OCI-LY7 (cell line): Measurements from ENCODE around the gene ESD. TPM values are rescaled to one million over a fixed set of nuclear protein-coding genes. Genes with fewer than 3 reads are reported as not detected.
A peak's percentile ranks its signal among the peaks of the same experiment; 100 is the strongest.

ENCODE experiments used
- BruUV-seq: library from RNA; stranded (reverse); fragments of 400-500 nt; replicated peaks from 2 replicates; lab custom pipeline; 2021; lab: Mats Ljungman, UMichigan
- CTCF ChIA-PET: fragments of 300-600 bp; sonication (Branson Sonifier 250); formaldehyde crosslinking; loops from one replicate; lab custom pipeline; 2022; ENCODE audit warnings: antibody characterized with exemption; ENCODE audit not compliant: unreplicated experiment; lab: Charles Lee
- POLR2A ChIA-PET: fragments of 300-600 bp; sonication (Branson Sonifier 250); formaldehyde crosslinking; loops from one replicate; lab custom pipeline; 2022; ENCODE audit warnings: antibody characterized with exemption; lab: Charles Lee
- DNase-seq: peaks from one replicate; pipeline ENCODE4 v3.0.0-alpha.2; 2015; ENCODE audit warnings: low spot score
- H2AFZ ChIP-seq: fragments of 200-600 bp; sonication (generic), shearing (Covaris generic); 2 replicates; pipeline ENCODE4 v1.6.1; 2014; ENCODE audit warnings: mild to moderate bottlenecking, antibody characterized with exemption, low read length, moderate library complexity
- H3K27ac ChIP-seq: fragments of 200-600 bp; sonication (generic); 2 replicates; pipeline ENCODE4 v1.5.1; 2014; ENCODE audit warnings: mixed run types, low read depth, mild to moderate bottlenecking, moderate library complexity, low read length, inconsistent platforms; ENCODE audit not compliant: poor library complexity, severe bottlenecking
- H3K36me3 ChIP-seq: fragments of 200-600 bp; sonication (generic); 2 replicates; pipeline ENCODE4 v1.6.1; 2014; ENCODE audit warnings: mild to moderate bottlenecking, antibody characterized with exemption, low read length, moderate library complexity, mixed read lengths; ENCODE audit not compliant: insufficient read depth
- H3K4me1 ChIP-seq: fragments of 200-600 bp; sonication (generic); 2 replicates; pipeline ENCODE4 v1.5.1; 2014; ENCODE audit warnings: mild to moderate bottlenecking, low read length; ENCODE audit not compliant: insufficient read depth, poor library complexity, severe bottlenecking
- H3K4me2 ChIP-seq: fragments of 200-600 bp; sonication (generic); 2 replicates; pipeline ENCODE4 v1.6.1; 2014; ENCODE audit warnings: mild to moderate bottlenecking, low read length
- H3K4me3 ChIP-seq: fragments of 200-600 bp; sonication (generic); 2 replicates; pipeline ENCODE4 v1.5.1; 2014; ENCODE audit warnings: mild to moderate bottlenecking, low read depth, low read length; ENCODE audit not compliant: poor library complexity, severe bottlenecking
- H3K79me2 ChIP-seq: fragments of 200-600 bp; sonication (generic); 2 replicates; pipeline ENCODE4 v1.6.1; 2016; ENCODE audit warnings: low read depth, mild to moderate bottlenecking, low read length, moderate library complexity, mixed read lengths; ENCODE audit not compliant: insufficient read depth
- H3K9me2 ChIP-seq: fragments of 200-600 bp; sonication (generic); 2 replicates; pipeline ENCODE4 v1.6.1; 2016; ENCODE audit warnings: mild to moderate bottlenecking, low read length, mixed read lengths; ENCODE audit not compliant: insufficient read depth
- H3K9me3 ChIP-seq: fragments of 200-600 bp; sonication (generic); 2 replicates; pipeline ENCODE4 v1.6.1; 2014; ENCODE audit warnings: mild to moderate bottlenecking, mixed run types, low read length, mixed read lengths
- H4K20me1 ChIP-seq: fragments of 200-600 bp; sonication (generic); 2 replicates; pipeline ENCODE4 v1.6.1; 2014; ENCODE audit warnings: mild to moderate bottlenecking, antibody characterized with exemption, low read length, moderate library complexity, mixed read lengths; ENCODE audit not compliant: insufficient read depth
- CTCF ChIP-seq: fragments of 200-600 bp; sonication (generic); conservative IDR thresholded peaks from 2 replicates; pipeline ENCODE4 v1.5.1; 2014; ENCODE audit warnings: mild to moderate bottlenecking, antibody characterized with exemption, low read length, moderate library complexity, mixed read lengths
- EZH2phosphoT487 ChIP-seq: fragments of 200-600 bp; sonication (generic); IDR thresholded peaks from 2 replicates; pipeline ENCODE4 v1.6.1; 2018; ENCODE audit warnings: low read depth, borderline replicate concordance, mild to moderate bottlenecking, mixed run types, antibody characterized with exemption, low read length, moderate library complexity, mixed read lengths
- intact Hi-C: fragments of 100-400 bp; cut with micrococcal nuclease; formaldehyde crosslinking; loops from one replicate; pipeline ENCODE4 v1.10.0; 2022; ENCODE audit not compliant: unreplicated experiment
- total RNA-seq, 2 experiments: library from RNA; depleted of rRNA in 1 of 2; stranded (reverse); fragments of >200 nt in 1 of 2; shearing (Covaris generic) in 1 of 2; gene quantifications; 2 replicates each; pipeline ENCODE4 v1.2.3, GENCODE V29; 2014 to 2022

The ESD gene
- total RNA-seq, 2 experiments from 2014 or later = 41.6 to 48.0 TPM

DNA sequence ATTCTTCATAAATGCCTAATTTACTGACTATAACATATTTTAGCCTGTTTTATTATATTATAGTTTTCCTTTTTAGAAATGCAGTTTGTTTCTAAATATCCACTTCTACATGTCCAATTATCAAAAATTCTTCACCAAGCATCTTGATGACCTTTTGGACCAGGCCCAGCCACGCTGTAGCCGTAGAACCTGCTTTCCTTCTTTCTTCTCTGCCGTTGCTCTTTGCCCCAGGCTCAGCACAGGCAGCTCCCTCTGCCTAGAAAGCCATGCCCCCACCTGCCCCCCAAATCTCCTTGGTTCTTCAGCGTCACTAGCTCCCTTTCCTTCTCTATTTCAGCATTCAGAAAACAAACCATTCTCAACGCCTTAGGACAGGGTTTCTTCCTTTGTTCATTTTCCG, 65.4 kb downstream of the ESD start:
- intact Hi-C loops = no loop called here
- H3K9me2 ChIP-seq = no peaks in the 10 kb centered on the region
- ChIA-PET POLR2A (interaction anchor here (1.0 kb wide), 1 partner anchor 17 kb away, joined by 4 read pairs; no protein-coding TSS in a partner anchor), CTCF (no interaction called here)
- no peak overlapping the region for H3K4me3 ChIP-seq
- no peaks in the 10 kb centered on the region for H3K4me1 ChIP-seq
- BruUV-seq = no TSS peak
- no peak overlapping the region for H3K27ac ChIP-seq
- no peaks in the 10 kb centered on the region for H3K9me3 ChIP-seq
- TF ChIP-seq EZH2phosphoT487 = no peak
- H2AFZ ChIP-seq = no peak overlapping the region
- H4K20me1 ChIP-seq = no peaks in the 10 kb centered on the region
- no peak overlapping the region for H3K4me2 ChIP-seq
- H3K36me3 ChIP-seq = peaks cover 94% of the 10 kb centered on the region
- DNase-seq = no peak
- H3K79me2 ChIP-seq = no peaks in the 10 kb centered on the region

DNA sequence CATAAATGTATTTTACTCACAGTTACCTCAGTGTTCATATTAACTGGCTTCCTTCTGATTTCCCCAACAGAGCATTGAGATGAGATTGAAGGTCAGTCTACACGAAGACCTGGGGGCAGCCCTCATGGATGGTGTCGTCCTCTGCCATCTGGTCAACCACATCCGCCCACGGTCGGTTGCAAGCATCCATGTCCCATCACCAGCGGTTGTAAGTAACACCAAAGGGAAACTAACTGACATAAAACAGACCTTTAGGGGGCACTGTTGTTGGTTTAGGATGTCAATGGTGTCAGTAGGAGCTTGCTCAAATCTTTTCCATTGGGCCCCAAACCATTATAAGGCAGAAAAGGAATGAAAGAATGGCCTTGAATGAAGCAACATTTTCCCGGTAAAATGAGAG, 68.2 kb downstream of the ESD start:
- H4K20me1 ChIP-seq = no peaks in the 10 kb centered on the region
- peaks cover 96% of the 10 kb centered on the region for H3K36me3 ChIP-seq
- H3K79me2 ChIP-seq = no peaks in the 10 kb centered on the region
- TF ChIP-seq EZH2phosphoT487 = no peak
- TF ChIP-seq CTCF = peak; percentile 64
- H3K9me3 ChIP-seq = 0 out of 2 replicates have a peak, but pooled peaks cover 3% of the 10 kb centered on the region
- H3K4me3 ChIP-seq = no peak overlapping the region
- intact Hi-C loops = no loop called here
- DNase-seq = peak; percentile 16
- no peaks in the 10 kb centered on the region for H3K4me1 ChIP-seq
- no peak overlapping the region for H3K4me2 ChIP-seq
- no peaks in the 10 kb centered on the region for H3K9me2 ChIP-seq
- no TSS peak for BruUV-seq
- H3K27ac ChIP-seq = no peak overlapping the region
- ChIA-PET CTCF (no interaction called here), POLR2A (no interaction called here)
- no peak overlapping the region for H2AFZ ChIP-seq

- TF ChIP-seq EZH2phosphoT487 (no peak), CTCF (no peak)
- Histone ChIP-seq H3K79me2 (no peaks in the 10 kb centered on the region), H3K4me1 (no peaks in the 10 kb centered on the region), H2AFZ (no peak overlapping the region), H3K27ac (no peak overlapping the region), H3K9me2 (no peaks in the 10 kb centered on the region), H4K20me1 (no peaks in the 10 kb centered on the region), H3K4me3 (no peak overlapping the region), H3K4me2 (no peak overlapping the region), H3K36me3 (peaks cover 90% of the 10 kb centered on the region), H3K9me3 (0 out of 2 replicates have a peak, but pooled peaks cover 3% of the 10 kb centered on the region)
- CTCF ChIA-PET = no interaction called here
- no peak for DNase-seq
- POLR2A ChIA-PET = no interaction called here
- intact Hi-C loops = no loop called here
- BruUV-seq = no TSS peak
Measured at GRCh38 chr13:46726347-46726746, 70.6 kb downstream of the ESD start.

Other genes with a start within 250 kb of the ESD start
- gene LRCH1, start 244.0 kb downstream of the ESD start, total RNA-seq (2014; rRNA removed; shearing (Covaris generic)) = 14.9 and 16.7 TPM in 2 replicates
- gene LRCH1, start 244.0 kb downstream of the ESD start, total RNA-seq (2022) = 27.8 and 35.7 TPM in 2 replicates
- gene HTR2A, start 99.9 kb upstream of the ESD start, total RNA-seq (2014; rRNA removed; shearing (Covaris generic)) = not detected in 2 replicates
- gene HTR2A, start 99.9 kb upstream of the ESD start, total RNA-seq (2022) = not detected in 2 replicates